ENCODE measurements around the gene CYBC1. TPM values are rescaled to one million over a fixed set of nuclear protein-coding genes. Genes with fewer than 3 reads are reported as not detected.
A peak's percentile ranks its signal among the peaks of the same experiment; 100 is the strongest.

CYBC1 gene
- total RNA-seq, 2 experiments from 2014 or later: 220 to 247 TPM

- POLR2A ChIA-PET: no interaction called here
- peaks cover 19% of the 10 kb centered on the region for H3K36me3 Mint-ChIP-seq (ENCODE audit: low read depth)
- CTCF ChIA-PET: interaction anchor here (0.7 to 1.9 kb wide), 2 partner anchors 43 to 49 kb away, joined by 3 to 5 read pairs; no protein-coding TSS in a partner anchor
Measured at GRCh38 chr17:82400206-82400605, 50.3 kb downstream of the CYBC1 start.

GRCh38 chr17:82399601-82400101, 50.9 kb downstream of the CYBC1 start:
- Mint-ChIP-seq H3K27ac (no peak overlapping the region), H3K4me3 (no peak overlapping the region), H3K9me3 (ENCODE audit: insufficient read depth) (no peaks in the 10 kb centered on the region), H3K27me3 (ENCODE audit: low read depth) (no peaks in the 10 kb centered on the region), H3K4me1 (ENCODE audit: low read depth) (peaks cover 19% of the 10 kb centered on the region), H3K36me3 (ENCODE audit: low read depth) (peaks cover 19% of the 10 kb centered on the region)
- DNase-seq (no peak), ATAC-seq (no peak)
- ChIA-PET CTCF (interaction anchor here (0.9 to 1.9 kb wide), 3 partner anchors 14 to 48 kb away, joined by 3 to 5 read pairs (median 3); no protein-coding TSS in a partner anchor), POLR2A (no interaction called here)

More at GRCh38 chr17:82400206-82400605, 50.3 kb downstream of the CYBC1 start:
- no peak overlapping the region for H3K4me3 Mint-ChIP-seq
- H3K27ac Mint-ChIP-seq: no peak overlapping the region
- no peaks in the 10 kb centered on the region for H3K27me3 Mint-ChIP-seq (ENCODE audit: low read depth)
- no peak for DNase-seq
- peaks cover 19% of the 10 kb centered on the region for H3K4me1 Mint-ChIP-seq (ENCODE audit: low read depth)
- no peaks in the 10 kb centered on the region for H3K9me3 Mint-ChIP-seq (ENCODE audit: insufficient read depth)
- ATAC-seq: no peak

- Mint-ChIP-seq H3K36me3 (ENCODE audit: low read depth) (peaks cover 19% of the 10 kb centered on the region), H3K4me3 (no peak overlapping the region), H3K27me3 (ENCODE audit: low read depth) (no peaks in the 10 kb centered on the region), H3K27ac (no peak overlapping the region), H3K4me1 (ENCODE audit: low read depth) (peaks cover 19% of the 10 kb centered on the region), H3K9me3 (ENCODE audit: insufficient read depth) (no peaks in the 10 kb centered on the region)
- DNase-seq: no peak
- POLR2A ChIA-PET: no interaction called here
- ATAC-seq: no peak
- CTCF ChIA-PET: interaction anchor here (0.9 to 1.9 kb wide), 3 partner anchors 15 to 48 kb away, joined by 3 to 5 read pairs (median 3); no protein-coding TSS in a partner anchor
Measured at GRCh38 chr17:82399041-82399441, 51.5 kb downstream of the CYBC1 start.

GRCh38 chr17:82397449-82398335, 52.9 kb downstream of the CYBC1 start:
- peaks cover 11% of the 10 kb centered on the region for H3K36me3 Mint-ChIP-seq (ENCODE audit: low read depth)
- DNase-seq (no peak), ATAC-seq (no peak)
- H3K4me3 Mint-ChIP-seq: no peak overlapping the region
- no peaks in the 10 kb centered on the region for H3K27me3 Mint-ChIP-seq (ENCODE audit: low read depth)
- ChIA-PET CTCF (no interaction called here), POLR2A (no interaction called here)
- H3K27ac Mint-ChIP-seq: no peak overlapping the region
- no peaks in the 10 kb centered on the region for H3K9me3 Mint-ChIP-seq (ENCODE audit: insufficient read depth)
- peaks cover 19% of the 10 kb centered on the region for H3K4me1 Mint-ChIP-seq (ENCODE audit: low read depth)

GRCh38 chr17:82396601-82397435, 53.7 kb downstream of the CYBC1 start:
- H3K36me3 Mint-ChIP-seq (ENCODE audit: low read depth): peaks cover 9% of the 10 kb centered on the region
- peaks cover 17% of the 10 kb centered on the region for H3K4me1 Mint-ChIP-seq (ENCODE audit: low read depth)
- no peaks in the 10 kb centered on the region for H3K9me3 Mint-ChIP-seq (ENCODE audit: insufficient read depth)
- H3K4me3 Mint-ChIP-seq: no peak overlapping the region
- DNase-seq: no peak
- ChIA-PET CTCF (no interaction called here), POLR2A (no interaction called here)
- ATAC-seq: no peak
- peak overlapping the region; percentile 9 for H3K27ac Mint-ChIP-seq
- no peaks in the 10 kb centered on the region for H3K27me3 Mint-ChIP-seq (ENCODE audit: low read depth)

- Mint-ChIP-seq H3K4me3 (no peak overlapping the region), H3K9me3 (ENCODE audit: insufficient read depth) (no peaks in the 10 kb centered on the region), H3K27me3 (ENCODE audit: low read depth) (no peaks in the 10 kb centered on the region), H3K27ac (no peak overlapping the region), H3K4me1 (ENCODE audit: low read depth) (no peaks in the 10 kb centered on the region), H3K36me3 (ENCODE audit: low read depth) (peaks cover 2% of the 10 kb centered on the region)
- CTCF ChIA-PET: no interaction called here
- POLR2A ChIA-PET: no interaction called here
- ATAC-seq (no peak), DNase-seq (no peak)
Measured at GRCh38 chr17:82394278-82394677, 56.3 kb downstream of the CYBC1 start.

- H3K4me1 Mint-ChIP-seq (ENCODE audit: low read depth): no peaks in the 10 kb centered on the region
- DNase-seq (no peak), ATAC-seq (no peak)
- ChIA-PET POLR2A (no interaction called here), CTCF (no interaction called here)
- H3K27me3 Mint-ChIP-seq (ENCODE audit: low read depth): no peaks in the 10 kb centered on the region
- no peak overlapping the region for H3K4me3 Mint-ChIP-seq
- H3K9me3 Mint-ChIP-seq (ENCODE audit: insufficient read depth): no peaks in the 10 kb centered on the region
- H3K27ac Mint-ChIP-seq: no peak overlapping the region
- H3K36me3 Mint-ChIP-seq (ENCODE audit: low read depth): peaks cover 2% of the 10 kb centered on the region
Measured at GRCh38 chr17:82392941-82393340, 57.6 kb downstream of the CYBC1 start.

Other genes with a start within 250 kb of the CYBC1 start
- gene CCDC57, start 237.9 kb downstream of the CYBC1 start, total RNA-seq: 10 to 100 TPM; 78.3 to 84.7 TPM
- 100 to 1,000 TPM; 257 to 264 TPM for gene SLC16A3, start 221.7 kb downstream of the CYBC1 start, total RNA-seq
- 100 to 1,000 TPM in 1 of 2 experiments, 10 to 100 TPM in 1; 99.5 to 111 TPM for gene CSNK1D, start 177.1 kb downstream of the CYBC1 start, total RNA-seq
- gene CD7, start 133.1 kb downstream of the CYBC1 start, total RNA-seq: 100 to 1,000 TPM; 334 to 355 TPM
- under 1 TPM; 0.92 to 0.94 TPM for gene SECTM1, start 117.0 kb downstream of the CYBC1 start, total RNA-seq
- gene TEX19, start 91.5 kb downstream of the CYBC1 start, total RNA-seq: not detected
- gene UTS2R, start 79.0 kb downstream of the CYBC1 start, total RNA-seq: not detected
- 10 to 100 TPM; 47.6 to 53.6 TPM for gene HEXD, start 32.4 kb downstream of the CYBC1 start, total RNA-seq
- 10 to 100 TPM; 25.2 to 28.0 TPM for gene OGFOD3, start 32.2 kb downstream of the CYBC1 start, total RNA-seq
- gene NARF, start 8.0 kb upstream of the CYBC1 start, total RNA-seq: 100 to 1,000 TPM; 112 to 114 TPM
- 10 to 100 TPM; 62.3 to 65.3 TPM for gene FOXK2, start 69.0 kb upstream of the CYBC1 start, total RNA-seq
- gene WDR45B, start 197.7 kb upstream of the CYBC1 start, total RNA-seq: 10 to 100 TPM; 38.2 to 40.2 TPM
- gene RAB40B, start 247.9 kb upstream of the CYBC1 start, total RNA-seq: 1 to 10 TPM; 1.3 to 2.2 TPM